GM21360 (cell line): Measurements from ENCODE around the gene DMC1.
"Not testable (repeated sequence)": the region's sequence is repeated elsewhere in the genome, so short reads cannot be mapped to it uniquely, and the experiment has no call there.

ENCODE experiments used
- ATAC-seq: cut with Tn5 transposase; IDR thresholded peaks from one replicate; pipeline ENCODE4 v1.9.1; 2021; ENCODE audit warnings: mild to moderate bottlenecking, moderate library complexity; ENCODE audit not compliant: unreplicated experiment

Gene DMC1

GRCh38 chr22:38569972-38570778, at the start of gene DMC1:
Gene DMC1, minus strand, starts transcription at chr22:38570183. Its CDS starts 1,927 bp downstream, at chr22:38568256.
- ATAC-seq: peak; percentile 64

- ATAC-seq: no peak
Measured at GRCh38 chr22:38618682-38619081, 48.7 kb upstream of the DMC1 start.

GRCh38 chr22:38618258-38618657, 48.3 kb upstream of the DMC1 start:
- ATAC-seq: no peak

- ATAC-seq: not testable (repeated sequence)
Measured at GRCh38 chr22:38615064-38615405, 45.1 kb upstream of the DMC1 start.

GRCh38 chr22:38614332-38615063, 44.5 kb upstream of the DMC1 start:
- ATAC-seq: no peak

GRCh38 chr22:38613588-38613987, 43.6 kb upstream of the DMC1 start:
- ATAC-seq: no peak

GRCh38 chr22:38612217-38613006, 42.4 kb upstream of the DMC1 start:
- no peak for ATAC-seq

GRCh38 chr22:38611559-38611958, 41.6 kb upstream of the DMC1 start:
- ATAC-seq: no peak

- no peak for ATAC-seq
Measured at GRCh38 chr22:38610234-38610633, 40.3 kb upstream of the DMC1 start.

- ATAC-seq: no peak
Measured at GRCh38 chr22:38608992-38609750, 39.2 kb upstream of the DMC1 start.

GRCh38 chr22:38607680-38608079, 37.7 kb upstream of the DMC1 start:
- ATAC-seq: no peak

GRCh38 chr22:38602166-38602565, 32.2 kb upstream of the DMC1 start:
- ATAC-seq: no peak

GRCh38 chr22:38601221-38601764, 31.3 kb upstream of the DMC1 start:
- ATAC-seq: no peak

GRCh38 chr22:38599466-38599865, 29.5 kb upstream of the DMC1 start:
- no peak for ATAC-seq

- not testable (repeated sequence) for ATAC-seq
Measured at GRCh38 chr22:38582923-38583322, 12.9 kb upstream of the DMC1 start.

GRCh38 chr22:38578505-38578904, 8.5 kb upstream of the DMC1 start:
- ATAC-seq: no peak

GRCh38 chr22:38572065-38572464, 2.1 kb upstream of the DMC1 start:
- ATAC-seq: no peak

- no peak for ATAC-seq
Measured at GRCh38 chr22:38570779-38571364, 889 bp upstream of the DMC1 start.

GRCh38 chr22:38569181-38569971, 607 bp downstream of the DMC1 start:
- ATAC-seq: no peak
